DND-41 (cell line): ENCODE data around the gene ST6GALNAC5.

Experiments used
- CTCF ChIP-seq: IDR thresholded peaks from 2 replicates; pipeline ENCODE4 v1.5.1; 2012; ENCODE audit warnings: borderline replicate concordance, low read length, moderate library complexity, mild to moderate bottlenecking; ENCODE audit not compliant: poor library complexity, severe bottlenecking; ENCODE audit errors: extremely low read depth
- EZH2 ChIP-seq: IDR thresholded peaks from 3 replicates; pipeline ENCODE4 v1.6.1; 2012; ENCODE audit warnings: borderline replicate concordance, low read depth, mild to moderate bottlenecking, moderate library complexity, low read length, inconsistent platforms; ENCODE audit not compliant: severe bottlenecking

- TF ChIP-seq CTCF = no peak
- no peak for TF ChIP-seq EZH2
These were observed 66.9 kb downstream of the ST6GALNAC5 start for GRCh38 chr1:76933847-76934815.
